Measurements from ENCODE around the gene VPS52.

The VPS52 gene

DNA sequence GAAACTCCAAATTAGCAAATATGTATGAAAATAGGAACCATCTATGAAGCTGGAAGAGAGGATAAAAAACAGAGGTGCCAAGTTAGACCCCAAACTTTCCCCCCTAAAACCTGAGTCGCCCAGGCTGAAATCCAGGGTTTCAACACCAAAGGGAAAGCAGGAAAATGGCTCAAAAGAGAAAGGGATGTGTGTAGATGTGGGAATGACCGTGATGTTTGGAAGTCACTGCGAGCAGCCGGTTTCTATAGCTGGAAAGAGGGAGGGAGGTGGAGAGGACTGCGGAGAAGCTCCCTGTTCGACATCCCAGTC lies 58.9 kb downstream of the VPS52 start:
- in situ Hi-C loops (cut with MboI; ENCODE audit: low sequenced_read_pairs), result no loop called here

DNA sequence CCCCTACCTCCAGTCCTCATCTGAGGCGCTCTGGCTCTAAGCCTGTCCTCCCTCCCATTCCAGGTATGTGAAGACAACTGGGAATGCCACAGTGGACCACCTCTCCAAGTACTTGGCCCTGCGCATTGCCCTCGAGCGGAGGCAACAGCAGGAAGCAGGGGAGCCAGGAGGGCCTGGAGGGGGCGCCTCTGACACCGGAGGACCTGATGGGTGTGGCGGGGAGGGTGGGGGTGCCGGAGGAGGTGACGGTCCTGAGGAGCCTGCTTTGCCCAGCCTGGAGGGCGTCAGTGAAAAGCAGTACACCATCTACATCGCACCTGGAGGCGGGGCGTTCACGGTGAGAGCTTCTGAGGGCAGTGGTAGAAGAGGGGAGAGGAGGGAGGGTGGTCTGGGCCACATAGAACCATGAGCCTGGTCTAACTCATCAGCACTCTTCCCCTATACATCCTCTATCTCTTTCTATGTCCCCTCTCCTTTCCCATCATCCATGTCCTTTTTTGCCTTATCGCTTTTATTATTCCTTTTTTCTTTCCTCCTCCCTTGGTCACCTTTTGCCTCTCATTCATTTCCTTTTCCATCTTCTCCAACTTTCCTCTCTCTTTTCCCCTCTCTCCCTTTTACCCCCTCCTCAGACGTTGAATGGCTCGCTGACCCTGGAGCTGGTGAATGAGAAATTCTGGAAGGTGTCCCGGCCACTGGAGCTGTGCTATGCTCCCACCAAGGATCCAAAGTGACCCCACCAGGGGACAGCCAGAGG lies 59.8 kb downstream of the VPS52 start:
- in situ Hi-C loops (cut with MboI; ENCODE audit: low sequenced_read_pairs), result no loop called here

GRCh38 chr6:33211136-33211535 lies 60.5 kb downstream of the VPS52 start:
- in situ Hi-C loops (cut with MboI; ENCODE audit: low sequenced_read_pairs), result no loop called here

DNA sequence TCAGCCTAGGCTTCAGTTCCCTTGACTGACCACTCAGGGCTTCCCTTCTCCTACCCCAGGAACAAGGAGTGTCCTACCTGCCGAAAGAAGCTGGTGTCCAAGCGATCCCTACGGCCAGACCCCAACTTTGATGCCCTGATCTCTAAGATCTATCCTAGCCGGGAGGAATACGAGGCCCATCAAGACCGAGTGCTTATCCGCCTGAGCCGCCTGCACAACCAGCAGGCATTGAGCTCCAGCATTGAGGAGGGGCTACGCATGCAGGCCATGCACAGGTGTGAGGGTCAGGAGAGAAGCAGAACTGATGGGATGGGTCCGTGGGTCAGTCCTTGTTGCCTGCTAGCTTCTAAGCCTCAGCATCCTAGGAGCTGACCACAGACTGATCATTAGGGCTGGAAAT lies 61.8 kb downstream of the VPS52 start:
- in situ Hi-C loops (cut with MboI; ENCODE audit: low sequenced_read_pairs), result no loop called here

GRCh38 chr6:33208091-33208967 lies 63.3 kb downstream of the VPS52 start, which contains the start of gene RING1:
Gene RING1 (plus strand): TSS chr6:33208500. CDS start chr6:33208823, 323 bp downstream.
- in situ Hi-C loops (cut with MboI; ENCODE audit: low sequenced_read_pairs), result no loop called here

GRCh38 chr6:33207552-33208090 lies 64.1 kb downstream of the VPS52 start:
- in situ Hi-C loops (cut with MboI; ENCODE audit: low sequenced_read_pairs), result no loop called here

- in situ Hi-C loops (cut with MboI; ENCODE audit: low sequenced_read_pairs), result no loop called here
Observed at GRCh38 chr6:33206864-33207551, 64.7 kb downstream of the VPS52 start.

DNA sequence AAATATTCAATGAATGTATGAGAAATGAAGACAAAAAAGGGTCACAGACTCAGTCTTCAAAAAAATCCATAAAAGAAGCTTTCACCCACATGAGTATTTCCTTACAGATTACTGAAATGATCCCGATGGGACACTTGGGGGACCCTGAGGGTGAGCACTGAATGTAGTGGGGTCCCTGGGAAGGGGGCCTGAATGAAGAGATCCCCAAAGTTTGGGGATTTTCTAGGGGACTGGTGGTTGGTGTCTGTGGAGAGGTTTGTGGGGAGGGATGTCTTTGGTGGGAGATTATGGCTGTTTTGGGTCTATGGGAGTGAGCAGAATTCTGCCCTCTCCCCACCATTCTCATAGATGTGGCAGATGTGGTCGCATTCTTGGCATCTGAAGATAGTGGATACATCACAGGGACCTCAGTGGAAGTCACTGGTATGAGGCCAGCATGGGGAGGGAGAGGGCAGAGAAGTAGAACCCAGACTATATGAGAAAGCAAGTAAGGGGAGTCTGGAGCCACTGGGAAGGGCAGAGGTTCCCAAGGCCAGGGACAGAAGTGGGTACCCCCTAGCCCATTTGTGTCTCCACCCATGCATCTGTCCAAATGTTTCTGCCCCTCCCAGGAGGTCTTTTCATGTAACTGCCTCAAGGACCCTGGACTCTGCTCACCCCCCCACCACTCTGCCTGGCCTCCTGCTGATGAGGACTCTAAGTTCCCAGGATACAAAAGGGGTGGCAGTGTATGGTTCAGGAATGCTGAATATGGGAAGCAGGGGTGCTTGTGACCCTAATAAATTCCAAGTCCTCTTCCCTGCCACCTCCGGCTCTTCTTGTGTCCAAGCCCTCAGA lies 65.4 kb downstream of the VPS52 start:
- in situ Hi-C loops (cut with MboI; ENCODE audit: low sequenced_read_pairs), result no loop called here

GRCh38 chr6:33205191-33206026 lies 66.3 kb downstream of the VPS52 start:
- in situ Hi-C loops (cut with MboI; ENCODE audit: low sequenced_read_pairs), result no loop called here

GRCh38 chr6:33204415-33205190 lies 67.1 kb downstream of the VPS52 start, which contains the start of gene HSD17B8:
Gene HSD17B8 (plus strand): TSS chr6:33204655. CDS start chr6:33204669, 14 bp downstream.
- in situ Hi-C loops (cut with MboI; ENCODE audit: low sequenced_read_pairs), result no loop called here

- in situ Hi-C loops (cut with MboI; ENCODE audit: low sequenced_read_pairs), result no loop called here
Observed at GRCh38 chr6:33204165-33204414, 67.6 kb downstream of the VPS52 start.

- in situ Hi-C loops (cut with MboI; ENCODE audit: low sequenced_read_pairs), result no loop called here
Observed at GRCh38 chr6:33203443-33204164, 68.1 kb downstream of the VPS52 start.

DNA sequence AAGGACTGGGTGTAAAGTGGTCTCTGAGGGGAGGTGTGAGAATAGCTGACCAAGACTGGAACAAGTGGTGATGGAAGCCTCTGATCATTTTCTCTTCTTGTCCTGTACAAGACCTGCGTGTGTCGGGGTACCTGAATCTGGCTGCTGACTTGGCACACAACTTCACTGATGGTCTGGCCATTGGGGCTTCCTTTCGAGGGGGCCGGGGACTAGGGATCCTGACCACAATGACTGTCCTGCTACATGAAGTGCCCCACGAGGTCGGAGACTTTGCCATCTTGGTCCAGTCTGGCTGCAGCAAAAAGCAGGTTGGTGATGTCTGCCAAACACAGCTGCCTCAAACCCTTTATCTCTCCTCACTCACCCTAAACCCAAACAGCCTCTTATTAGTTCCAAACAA lies 68.9 kb downstream of the VPS52 start:
- in situ Hi-C loops (cut with MboI; ENCODE audit: low sequenced_read_pairs), result no loop called here

GRCh38 chr6:33201935-33202334 lies 69.7 kb downstream of the VPS52 start:
- in situ Hi-C loops (cut with MboI; ENCODE audit: low sequenced_read_pairs), result no loop called here

- in situ Hi-C loops (cut with MboI; ENCODE audit: low sequenced_read_pairs), result no loop called here
Observed at GRCh38 chr6:33201147-33201545, 70.5 kb downstream of the VPS52 start.

All from HL-60/S4 treated with phorbol 12-myristate 13-acetate at 8.2 ng/mL for 4 days and 3 days (cell line).